Ishikawa (cell line): ENCODE data around the gene ST6GALNAC2.

Experiments used
- CEBPB ChIP-seq: IDR thresholded peaks from 2 replicates; pipeline ENCODE4 v1.6.1; 2012
- CREB1 ChIP-seq: IDR thresholded peaks from 2 replicates; pipeline ENCODE4 v1.6.1; 2012; ENCODE audit warnings: low read depth
- EGR1 ChIP-seq: IDR thresholded peaks from 2 replicates; pipeline ENCODE4 v1.6.1; 2012
- EP300 ChIP-seq: IDR thresholded peaks from 2 replicates; pipeline ENCODE4 v1.6.1; 2012; ENCODE audit warnings: borderline replicate concordance
- FOXM1 ChIP-seq: IDR thresholded peaks from 2 replicates; pipeline ENCODE4 v1.6.1; 2012; ENCODE audit warnings: low read depth, borderline replicate concordance
- MAX ChIP-seq: IDR thresholded peaks from 2 replicates; pipeline ENCODE4 v1.6.1; 2012
- NFIC ChIP-seq: IDR thresholded peaks from 2 replicates; pipeline ENCODE4 v1.6.1; 2012
- RAD21 ChIP-seq: IDR thresholded peaks from 2 replicates; pipeline ENCODE4 v1.6.1; 2012; ENCODE audit warnings: low read depth
- REST ChIP-seq: IDR thresholded peaks from 2 replicates; pipeline ENCODE4 v1.6.1; 2012; ENCODE audit warnings: low read depth, mild to moderate bottlenecking
- TAF1 ChIP-seq: IDR thresholded peaks from 2 replicates; pipeline ENCODE4 v1.6.1; 2012; ENCODE audit warnings: low read depth, mild to moderate bottlenecking
- TEAD4 ChIP-seq: IDR thresholded peaks from 2 replicates; pipeline ENCODE4 v1.6.1; 2012
- USF1 ChIP-seq: IDR thresholded peaks from 2 replicates; pipeline ENCODE4 v1.6.1; 2012
- YY1 ChIP-seq: IDR thresholded peaks from 2 replicates; pipeline ENCODE4 v1.6.1; 2012; ENCODE audit warnings: low read depth

GRCh38 chr17:76543826-76544545 is 41.7 kb downstream of the ST6GALNAC2 start:
- no peak for TF ChIP-seq TAF1
- TF ChIP-seq YY1, result no peak
- TF ChIP-seq MAX, result no peak
- TF ChIP-seq EP300, result no peak
- no peak for TF ChIP-seq TEAD4
- no peak for TF ChIP-seq FOXM1
- no peak for TF ChIP-seq REST
- TF ChIP-seq USF1, result no peak
- TF ChIP-seq CEBPB, result no peak
- TF ChIP-seq EGR1, result no peak
- no peak for TF ChIP-seq NFIC
- no peak for TF ChIP-seq RAD21
- no peak for TF ChIP-seq CREB1
